Body of pancreas (tissue), 4 donors: ENCODE measurements around the gene ZNF488. TPM values are rescaled to one million over a fixed set of nuclear protein-coding genes. Genes with fewer than 3 reads are reported as not detected.

Source experiments
- ATAC-seq: fragments of 150-250 bp; one replicate; pipeline ENCODE4 v1.9.1; 2016
- DNase-seq, 4 donors: peaks; one replicate each; pipeline ENCODE4 v3.0.0-alpha.2; 2019
- H3K27ac ChIP-seq, 4 donors: fragments of 200-600 bp; sonication (generic); 1 replicate in 3 of 4; 2 replicates in 1 of 4; pipeline versions ENCODE4 v1.5.1 to v1.6.1; 2016 to 2019; ENCODE audit warnings: mild to moderate bottlenecking in 1 of 4, mixed read lengths in 1 of 4, moderate library complexity in 1 of 4
- H3K27me3 ChIP-seq, 2 donors: fragments of 200-600 bp; sonication (generic); one replicate each; pipeline ENCODE4 v1.6.0; 2016; ENCODE audit warnings: mild to moderate bottlenecking in 1 of 2
- H3K36me3 ChIP-seq, 2 donors: fragments of 200-600 bp; sonication (generic); replicated peaks in 1 of 2; 2 replicates each; pipeline ENCODE4 v1.5.1; 2016; ENCODE audit warnings: low read depth in 2 of 2; ENCODE audit not compliant: insufficient read depth in 1 of 2
- H3K4me1 ChIP-seq: fragments of 200-600 bp; sonication (generic); one replicate; pipeline ENCODE4 v1.6.0; 2016
- H3K4me3 ChIP-seq, 2 donors: fragments of 200-600 bp; sonication (generic); 1 replicate in 1 of 2; 2 replicates in 1 of 2; pipeline ENCODE4 v1.5.1; 2016 to 2019
- H3K9me3 ChIP-seq, 3 donors: fragments of 200-600 bp; sonication (generic); 1 replicate in 2 of 3; 2 replicates in 1 of 3; pipeline ENCODE4 v1.5.1; 2016
- CTCF ChIP-seq, 7 experiments: fragments of 450-650 bp in 4 of 7; fragments of 200-600 bp in 3 of 7; sonication (generic) in 3 of 7; IDR thresholded peaks; one replicate each; pipeline ENCODE4 v1.5.1; 2016 to 2019; ENCODE audit warnings: antibody characterized with exemption in 7 of 7
- POLR2A ChIP-seq, 3 donors: fragments of 450-650 bp; IDR thresholded peaks; one replicate each; pipeline ENCODE4 v1.6.1; 2016; ENCODE audit warnings: antibody characterized with exemption in 3 of 3, mild to moderate bottlenecking in 2 of 3
- WGBS, 2 donors: methylation state at CpG; one replicate each; pipeline ENCODE4 v1.1.5; 2017; 5-methylcytosine and 5-hydroxymethylcytosine counted together
- intact Hi-C: fragments of 100-400 bp; cut with DNase I; formaldehyde crosslinking; loops from one replicate; pipeline ENCODE4 v1.15.1; 2023
- total RNA-seq, 2 donors: library from RNA; depleted of rRNA; stranded (reverse); fragments of >200 nt; gene quantifications; one replicate each; pipeline ENCODE4 v1.1.0, GENCODE V29; 2016

The ZNF488 gene
- total RNA-seq, 2 donors from 2014 or later, result 0.26 TPM; not detected in 1

GRCh38 chr10:47340608-47341170 lies 43.4 kb downstream of the ZNF488 start:
- no peak overlapping the region for H3K4me3 ChIP-seq
- WGBS, 2 donors, result 53% methylated on average over 5 of the region's 5 CpGs
- DNase-seq, result peak; percentile 68 to 84 (median 76)
- H3K4me1 ChIP-seq, result no peaks in the 10 kb centered on the region
- H3K36me3 ChIP-seq, result no peaks in the 10 kb centered on the region
- H3K27ac ChIP-seq, result no peak overlapping the region
- TF ChIP-seq POLR2A (IDR thresholded peaks at IDR 0.05) (no peak), CTCF (IDR thresholded peaks at IDR 0.05) (peak; percentile 86 to 97 (median 93))
- H3K27me3 ChIP-seq, result no peaks in the 10 kb centered on the region
- peak; percentile 92 for ATAC-seq
- intact Hi-C loops, result no loop called here
- H3K9me3 ChIP-seq, result no peaks in the 10 kb centered on the region

- Histone ChIP-seq H3K9me3 (no peaks in the 10 kb centered on the region), H3K27ac (no peak overlapping the region), H3K4me1 (no peaks in the 10 kb centered on the region), H3K4me3 (no peak overlapping the region), H3K27me3 (no peaks in the 10 kb centered on the region), H3K36me3 (no peaks in the 10 kb centered on the region)
- DNase-seq (no peak), ATAC-seq (peak; percentile 12)
- TF ChIP-seq CTCF (IDR thresholded peaks at IDR 0.05) (no peak), POLR2A (IDR thresholded peaks at IDR 0.05) (no peak)
- 56 to 57% methylated on average over 15 of the region's 15 CpGs for WGBS, 2 donors
- intact Hi-C loops, result no loop called here
Measured at GRCh38 chr10:47339759-47340607, 44.1 kb downstream of the ZNF488 start.

- intact Hi-C loops, result no loop called here
- 68 to 88% methylated on average over 5 to 8 of the region's 8 CpGs for WGBS, 2 donors
- H3K9me3 ChIP-seq, result no peaks in the 10 kb centered on the region
- no peak for DNase-seq
- TF ChIP-seq POLR2A (IDR thresholded peaks at IDR 0.05) (no peak), CTCF (IDR thresholded peaks at IDR 0.05) (no peak)
- H3K36me3 ChIP-seq, result no peaks in the 10 kb centered on the region
- H3K4me3 ChIP-seq, result no peak overlapping the region
- no peak overlapping the region for H3K27ac ChIP-seq
- H3K4me1 ChIP-seq, result no peaks in the 10 kb centered on the region
- no peak for ATAC-seq
- no peaks in the 10 kb centered on the region for H3K27me3 ChIP-seq
Measured at GRCh38 chr10:47339186-47339735, 44.8 kb downstream of the ZNF488 start.

GRCh38 chr10:47337310-47337709 lies 46.8 kb downstream of the ZNF488 start:
- intact Hi-C loops, result no loop called here
- TF ChIP-seq POLR2A (IDR thresholded peaks at IDR 0.05), result no peak
- TF ChIP-seq CTCF (IDR thresholded peaks at IDR 0.05), result no peak
- DNase-seq, result no peak
- Histone ChIP-seq H3K9me3 (no peaks in the 10 kb centered on the region), H3K36me3 (no peaks in the 10 kb centered on the region), H3K4me1 (no peaks in the 10 kb centered on the region), H3K27me3 (no peaks in the 10 kb centered on the region), H3K27ac (no peak overlapping the region), H3K4me3 (no peak overlapping the region)
- WGBS, 2 donors, result 67 to 86% methylated on average over 4 of the region's 4 CpGs
- ATAC-seq, result no peak
